Measurements from ENCODE around the gene GYS1. TPM values are rescaled to one million over a fixed set of nuclear protein-coding genes. Genes with fewer than 3 reads are reported as not detected.
A peak's percentile ranks its signal among the peaks of the same experiment; 100 is the strongest.
"Not testable (repeated sequence)": the region's sequence is repeated elsewhere in the genome, so short reads cannot be mapped to it uniquely, and the experiment has no call there.

GYS1 gene
- total RNA-seq, 4 donors from 2014 or later: 31.8 to 107 (median 40.9) TPM

DNA sequence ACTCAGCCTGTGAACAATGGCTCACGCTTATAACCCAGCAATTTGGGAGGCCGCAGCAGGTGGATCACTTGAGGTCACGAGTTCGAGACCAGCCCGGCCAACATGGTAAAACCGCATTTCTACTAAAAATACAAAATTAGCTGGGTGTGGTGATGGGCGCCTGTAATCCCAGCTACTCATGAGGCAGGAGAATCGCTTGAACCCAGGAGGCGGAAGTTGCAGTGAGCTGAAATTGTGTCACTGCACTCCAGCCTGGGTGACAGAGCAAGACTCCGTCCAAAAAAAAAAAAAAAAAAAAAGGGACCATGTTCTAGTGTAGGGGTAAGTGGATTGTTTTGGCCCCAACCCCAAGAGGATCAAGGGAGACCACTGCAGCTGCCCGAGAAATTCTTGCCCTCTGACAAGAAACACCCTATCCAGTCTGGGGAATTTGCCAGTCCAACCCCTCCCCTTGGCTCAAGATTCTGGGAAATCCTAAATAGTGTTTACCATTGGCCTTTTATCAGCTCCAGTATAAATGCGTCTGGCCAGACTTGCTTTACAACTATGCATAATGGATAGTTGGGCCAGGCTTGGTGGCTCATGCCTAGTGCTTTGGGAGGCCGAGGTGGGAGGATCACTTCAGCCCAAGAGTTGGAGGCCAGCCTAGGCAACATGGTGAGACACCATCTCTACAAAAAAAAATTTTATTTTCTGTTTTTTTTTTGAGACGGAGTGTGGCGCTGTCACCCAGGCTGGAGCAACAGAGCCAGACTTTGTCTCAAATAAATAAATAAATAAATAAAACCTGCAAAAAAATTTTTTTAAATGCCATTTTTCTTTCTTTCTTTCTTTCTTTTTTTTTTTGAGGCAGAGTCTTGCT, 64.7 kb downstream of the GYS1 start:
- peaks cover 14% of the 10 kb centered on the region for H3K27me3 ChIP-seq
- DNase-seq: no peak
- intact Hi-C loops (cut with DNase I; ENCODE audit: low total_unique reads) (no loop called here), in situ Hi-C loops (cut with MboI; ENCODE audit: low pct_ligation_motif_present in 1 of 4, low pct_unique_long_range_greater_than_20kb in 1 of 4, low sequenced_read_pairs in 3 of 4) (no loop called here)
- no peaks in the 10 kb centered on the region for H3K36me3 ChIP-seq
- WGBS, 2 donors (ENCODE audit: low coverage in 1 of 2): 47 to 59% methylated on average over 11 to 15 of the region's 15 CpGs
- H3K4me1 ChIP-seq: peaks cover 0 to 12% (median 4%) of the 10 kb centered on the region in 4 donors
- TF ChIP-seq, protein P1, sequence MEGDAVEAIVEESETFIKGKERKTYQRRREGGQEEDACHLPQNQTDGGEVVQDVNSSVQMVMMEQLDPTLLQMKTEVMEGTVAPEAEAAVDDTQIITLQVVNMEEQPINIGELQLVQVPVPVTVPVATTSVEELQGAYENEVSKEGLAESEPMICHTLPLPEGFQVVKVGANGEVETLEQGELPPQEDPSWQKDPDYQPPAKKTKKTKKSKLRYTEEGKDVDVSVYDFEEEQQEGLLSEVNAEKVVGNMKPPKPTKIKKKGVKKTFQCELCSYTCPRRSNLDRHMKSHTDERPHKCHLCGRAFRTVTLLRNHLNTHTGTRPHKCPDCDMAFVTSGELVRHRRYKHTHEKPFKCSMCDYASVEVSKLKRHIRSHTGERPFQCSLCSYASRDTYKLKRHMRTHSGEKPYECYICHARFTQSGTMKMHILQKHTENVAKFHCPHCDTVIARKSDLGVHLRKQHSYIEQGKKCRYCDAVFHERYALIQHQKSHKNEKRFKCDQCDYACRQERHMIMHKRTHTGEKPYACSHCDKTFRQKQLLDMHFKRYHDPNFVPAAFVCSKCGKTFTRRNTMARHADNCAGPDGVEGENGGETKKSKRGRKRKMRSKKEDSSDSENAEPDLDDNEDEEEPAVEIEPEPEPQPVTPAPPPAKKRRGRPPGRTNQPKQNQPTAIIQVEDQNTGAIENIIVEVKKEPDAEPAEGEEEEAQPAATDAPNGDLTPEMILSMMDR (IDR thresholded peaks at IDR 0.05): no peak
- TF ChIP-seq EP300 (IDR thresholded peaks at IDR 0.05; ENCODE audit: low read depth) (no peak), POLR2A (IDR thresholded peaks at IDR 0.05) (no peak), POLR2AphosphoS5 (IDR thresholded peaks at IDR 0.05) (no peak)
- H3K4me3 ChIP-seq: no peak overlapping the region
- H3K9me3 ChIP-seq: no peaks in the 10 kb centered on the region
- H3K27ac ChIP-seq: no peak overlapping the region

DNA sequence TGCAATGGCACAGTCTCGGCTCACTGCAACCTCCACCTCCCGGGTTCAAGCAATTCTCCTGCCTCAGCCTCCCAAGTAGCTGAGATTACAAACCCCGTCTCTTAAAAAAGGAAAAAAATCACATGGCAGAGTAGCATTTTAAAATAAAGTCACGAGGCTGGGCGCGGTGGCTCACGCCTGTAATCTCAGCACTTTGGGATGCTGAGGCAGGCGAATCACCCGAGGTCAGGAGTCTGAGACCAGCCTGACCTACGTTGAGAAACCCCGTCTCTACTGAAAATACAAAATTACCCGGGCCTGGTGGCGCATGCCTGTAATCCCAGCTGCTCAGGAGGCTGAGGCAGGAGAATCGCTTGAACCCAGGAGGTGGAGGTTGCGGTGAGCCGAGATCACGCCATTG, 65.4 kb downstream of the GYS1 start:
- in situ Hi-C loops (cut with MboI; ENCODE audit: low pct_ligation_motif_present in 1 of 4, low pct_unique_long_range_greater_than_20kb in 1 of 4, low sequenced_read_pairs in 3 of 4); H3K9me3 ChIP-seq: not testable (repeated sequence)

DNA sequence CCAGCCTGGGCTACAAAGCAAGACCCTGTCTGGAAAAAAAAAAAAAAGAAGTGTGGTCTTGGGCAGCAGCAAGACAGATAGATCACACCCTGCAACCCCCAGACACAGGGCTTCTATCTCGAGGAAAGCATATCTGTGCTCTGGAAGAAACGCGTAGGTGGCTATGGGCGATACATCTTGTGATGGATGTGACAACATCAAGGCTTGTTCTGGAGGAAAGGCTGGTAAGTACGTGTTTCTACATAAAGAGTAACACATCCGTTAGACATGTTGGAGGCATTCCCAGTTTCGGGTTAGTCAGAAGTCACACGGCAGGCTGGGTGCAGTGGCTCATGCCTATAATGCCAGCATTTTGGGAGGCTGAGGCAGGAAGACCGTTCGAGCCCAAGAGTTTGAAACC, 66.2 kb downstream of the GYS1 start:
- H3K4me3 ChIP-seq: no peak overlapping the region
- peak; percentile 23 for DNase-seq

More for the DNA sequence above, 65.4 kb downstream of the GYS1 start:
- DNase-seq; H3K27ac ChIP-seq; H3K36me3 ChIP-seq; H3K4me1 ChIP-seq; intact Hi-C loops (cut with DNase I; ENCODE audit: low total_unique reads); H3K4me3 ChIP-seq: not testable (repeated sequence)
- 52 to 71% methylated on average over 12 to 17 of the region's 17 CpGs for WGBS, 2 donors (ENCODE audit: low coverage in 1 of 2)
- H3K27me3 ChIP-seq: peaks cover 11% of the 10 kb centered on the region

DNA sequence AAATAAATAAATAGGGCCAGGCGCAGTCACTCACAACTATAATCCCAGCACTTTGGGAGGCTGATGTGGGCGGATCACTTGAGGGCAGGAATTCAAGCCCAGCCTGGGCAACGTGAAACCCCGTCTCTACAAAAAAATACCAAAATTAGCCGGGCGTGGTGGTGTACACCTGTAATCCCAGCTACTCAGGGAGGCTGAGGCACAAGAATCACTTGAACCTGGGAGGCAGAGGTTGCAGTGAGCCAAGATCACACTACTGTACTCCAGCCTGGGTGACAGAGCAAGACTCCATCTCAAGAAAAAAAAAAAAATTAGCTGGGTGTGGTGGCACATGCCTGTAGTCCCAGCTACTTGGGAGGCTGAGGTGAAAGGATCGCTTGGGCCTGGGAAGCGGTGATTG, 67.2 kb downstream of the GYS1 start:
- intact Hi-C loops (cut with DNase I; ENCODE audit: low total_unique reads); H3K4me3 ChIP-seq; in situ Hi-C loops (cut with MboI; ENCODE audit: low pct_ligation_motif_present in 1 of 4, low pct_unique_long_range_greater_than_20kb in 1 of 4, low sequenced_read_pairs in 3 of 4); DNase-seq; H3K36me3 ChIP-seq; H3K27ac ChIP-seq; H3K9me3 ChIP-seq; H3K4me1 ChIP-seq; H3K27me3 ChIP-seq: not testable (repeated sequence)
- WGBS, 2 donors (ENCODE audit: low coverage in 1 of 2): 76 to 78% methylated on average over 5 to 8 of the region's 8 CpGs

More for the DNA sequence above, 66.2 kb downstream of the GYS1 start:
- Histone ChIP-seq H3K4me1 (peaks cover 0 to 6% (median 3%) of the 10 kb centered on the region in 4 donors), H3K9me3 (no peaks in the 10 kb centered on the region), H3K36me3 (no peaks in the 10 kb centered on the region), H3K27ac (peak overlapping the region in 1 of 4 donors; percentile 21), H3K27me3 (peaks cover 3% of the 10 kb centered on the region)
- intact Hi-C loops (cut with DNase I; ENCODE audit: low total_unique reads) (no loop called here), in situ Hi-C loops (cut with MboI; ENCODE audit: low pct_ligation_motif_present in 1 of 4, low pct_unique_long_range_greater_than_20kb in 1 of 4, low sequenced_read_pairs in 3 of 4) (no loop called here)
- WGBS, 2 donors (ENCODE audit: low coverage in 1 of 2): 19 to 20% methylated on average over 4 to 10 of the region's 10 CpGs
- TF ChIP-seq EP300 (IDR thresholded peaks at IDR 0.05; ENCODE audit: low read depth) (no peak), POLR2A (IDR thresholded peaks at IDR 0.05) (no peak), POLR2AphosphoS5 (IDR thresholded peaks at IDR 0.05) (peak in 2 of 3 donors; percentile 41 to 51)
- TF ChIP-seq, protein P1 (IDR thresholded peaks at IDR 0.05): no peak

DNA sequence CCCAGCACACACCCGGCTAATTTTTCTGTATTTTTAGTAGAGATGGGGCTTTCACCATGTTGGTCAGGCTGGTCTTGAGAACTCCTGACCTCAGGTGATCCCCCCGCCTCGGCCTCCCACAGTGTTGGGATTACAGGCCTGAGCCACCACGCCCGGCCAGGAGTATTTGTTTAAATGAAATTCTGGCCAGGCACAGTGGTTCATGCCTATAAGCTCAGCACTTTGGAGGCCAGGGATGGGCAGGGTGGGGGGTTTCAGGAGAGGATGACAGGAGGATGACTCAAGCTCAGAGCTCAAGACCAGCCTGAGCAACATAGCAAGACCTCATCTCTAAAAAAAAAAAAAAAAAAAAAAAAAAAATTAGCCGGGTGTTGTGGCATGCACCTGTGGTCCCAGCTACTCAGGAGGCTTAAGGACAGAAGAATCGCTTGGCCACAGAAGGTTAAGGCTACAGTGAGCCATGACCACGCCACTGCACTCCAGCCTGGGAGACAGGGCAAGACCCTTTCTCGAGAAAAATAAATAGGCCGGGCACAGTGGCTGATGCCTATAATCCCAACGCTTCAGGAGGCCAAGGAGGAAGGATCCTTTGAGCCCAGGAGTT, 67.8 kb downstream of the GYS1 start:
- Histone ChIP-seq H3K36me3 (no peaks in the 10 kb centered on the region), H3K27me3 (no peaks in the 10 kb centered on the region), H3K4me1 (peaks cover 0 to 6% (median 3%) of the 10 kb centered on the region in 4 donors), H3K27ac (no peak overlapping the region), H3K9me3 (no peaks in the 10 kb centered on the region), H3K4me3 (no peak overlapping the region)
- WGBS, 2 donors (ENCODE audit: low coverage in 1 of 2): 66% methylated on average over 4 to 10 of the region's 11 CpGs
- intact Hi-C loops (cut with DNase I; ENCODE audit: low total_unique reads) (no loop called here), in situ Hi-C loops (cut with MboI; ENCODE audit: low pct_ligation_motif_present in 1 of 4, low pct_unique_long_range_greater_than_20kb in 1 of 4, low sequenced_read_pairs in 3 of 4) (no loop called here)
- DNase-seq: no peak
- TF ChIP-seq POLR2AphosphoS5 (IDR thresholded peaks at IDR 0.05) (no peak), POLR2A (IDR thresholded peaks at IDR 0.05) (no peak)
- TF ChIP-seq, protein P1 (IDR thresholded peaks at IDR 0.05): no peak
